GM12878 (cell line): Measurements from ENCODE around the gene CCDC182. TPM values are rescaled to one million over a fixed set of nuclear protein-coding genes. Genes with fewer than 3 reads are reported as not detected.

Experiments used
- ATAC-seq: fragments of 200-7000 bp; cut with Tn5 transposase; 3 replicates; pipeline ENCODE4 v1.9.1; 2020; ENCODE audit warnings: mild to moderate bottlenecking, moderate library complexity
- BruUV-seq: library from RNA; stranded (reverse); fragments of 400-500 nt; replicated peaks from 2 replicates; lab custom pipeline; 2021; lab: Mats Ljungman, UMichigan
- CTCF ChIA-PET: fragments of 300-600 bp; sonication (Branson Sonifier 250); formaldehyde crosslinking; extraction: SDS; loops from one replicate; lab custom pipeline; 2021; ENCODE audit warnings: inconsistent platforms; lab: Yijun Ruan, JAX
- POLR2A ChIA-PET: fragments of 350-600 bp; formaldehyde crosslinking; extraction: SDS; loops from one replicate; lab custom pipeline; 2021; ENCODE audit warnings: inconsistent platforms; lab: Charles Lee
- RAD21 ChIA-PET: fragments of 300-600 bp; sonication (Branson Sonifier 250); formaldehyde crosslinking; loops from one replicate; lab custom pipeline; 2023; ENCODE audit warnings: antibody characterized with exemption; ENCODE audit not compliant: unreplicated experiment; lab: Charles Lee
- SMC1A ChIA-PET: fragments of 300-600 bp; sonication (Branson Sonifier 250); formaldehyde crosslinking; loops from one replicate; lab custom pipeline; 2023; ENCODE audit not compliant: unreplicated experiment, uncharacterized antibody; lab: Charles Lee
- DNase-seq: peaks from one replicate; pipeline ENCODE4 v3.0.0-alpha.2; 2011; ENCODE audit warnings: low read depth, low spot score
- FAIRE-seq: peaks from 3 replicates; lab custom pipeline; 2011; peaks lifted over from hg19 to GRCh38; lab: Jason Lieb, UNC
- H2AFZ ChIP-seq: 2 replicates; pipeline ENCODE4 v1.6.0; 2011; ENCODE audit warnings: low read depth, low read length, control low read depth; ENCODE audit not compliant: control insufficient read depth
- H3K27ac ChIP-seq: 2 replicates; pipeline ENCODE4 v1.5.1; 2011; ENCODE audit warnings: control low read depth; ENCODE audit not compliant: control insufficient read depth, insufficient read depth
- H3K27me3 ChIP-seq, 2 experiments: replicated peaks in 1 of 2; 2 replicates each; pipeline versions ENCODE4 v1.6.0 to v1.6.1; 2011; ENCODE audit warnings: low read length in 1 of 2; ENCODE audit not compliant: control insufficient read depth in 2 of 2, insufficient read depth in 2 of 2
- H3K36me3 ChIP-seq, 2 experiments: 2 replicates each; pipeline ENCODE4 v1.5.1; 2011; ENCODE audit warnings: low read length in 1 of 2; ENCODE audit not compliant: control insufficient read depth in 2 of 2, insufficient read depth in 2 of 2
- H3K4me1 ChIP-seq: 2 replicates; pipeline ENCODE4 v1.6.1; 2011; ENCODE audit warnings: mild to moderate bottlenecking, low read length, moderate library complexity, mixed read lengths; ENCODE audit not compliant: control insufficient read depth, insufficient read depth
- H3K4me2 ChIP-seq: 2 replicates; pipeline ENCODE4 v1.6.0; 2011; ENCODE audit warnings: control low read depth; ENCODE audit not compliant: control insufficient read depth, insufficient read depth
- H3K4me3 ChIP-seq: fragments of 200-600 bp; sonication (generic); 2 replicates; pipeline ENCODE4 v1.5.1; 2016
- H3K79me2 ChIP-seq: 2 replicates; pipeline ENCODE4 v1.6.0; 2011; ENCODE audit warnings: low read length; ENCODE audit not compliant: control insufficient read depth, insufficient read depth
- H3K9ac ChIP-seq: 2 replicates; pipeline ENCODE4 v1.8.0; 2011; ENCODE audit warnings: low read length, control low read depth, mixed read lengths; ENCODE audit not compliant: control insufficient read depth, insufficient read depth
- H3K9me3 ChIP-seq: replicated peaks from 3 replicates; pipeline ENCODE4 v1.5.1; 2011; ENCODE audit warnings: mild to moderate bottlenecking, low read length; ENCODE audit not compliant: control insufficient read depth, insufficient read depth
- H4K20me1 ChIP-seq: 2 replicates; pipeline ENCODE4 v1.6.0; 2011; ENCODE audit not compliant: control insufficient read depth, insufficient read depth
- CHD1 ChIP-seq: IDR thresholded peaks from 2 replicates; pipeline ENCODE4 v1.6.1; 2012; ENCODE audit warnings: low read depth, low read length, improper control_type of control experiment
- DPF2 ChIP-seq: fragments of 450-650 bp; IDR thresholded peaks from 2 replicates; pipeline ENCODE4 v1.6.1; 2017; ENCODE audit warnings: mild to moderate bottlenecking
- MYC ChIP-seq: IDR thresholded peaks from 2 replicates; pipeline ENCODE4 v1.6.1; 2011; ENCODE audit warnings: mild to moderate bottlenecking, low read length, moderate library complexity, inconsistent platforms; ENCODE audit not compliant: insufficient read depth, insufficient replicate concordance, insufficient read length, severe bottlenecking
- NFYB ChIP-seq: IDR thresholded peaks from 2 replicates; pipeline ENCODE4 v1.6.1; 2011; ENCODE audit warnings: low read depth, mild to moderate bottlenecking, low read length, improper control_type of control experiment, moderate library complexity; ENCODE audit not compliant: insufficient read depth
- NR2F1 ChIP-seq: fragments of 450-650 bp; conservative IDR thresholded peaks from 2 replicates; pipeline ENCODE4 v1.6.1; 2017; ENCODE audit warnings: mild to moderate bottlenecking
- PAX8 ChIP-seq: fragments of 450-650 bp; IDR thresholded peaks from 2 replicates; pipeline ENCODE4 v1.6.1; 2017; ENCODE audit warnings: mild to moderate bottlenecking, moderate library complexity
- RAD51 ChIP-seq: fragments of 450-650 bp; IDR thresholded peaks from 2 replicates; pipeline ENCODE4 v1.6.1; 2016; ENCODE audit warnings: moderate library complexity, mild to moderate bottlenecking, inconsistent platforms
- SMC3 ChIP-seq: IDR thresholded peaks from 2 replicates; pipeline ENCODE4 v1.6.1; 2011; ENCODE audit warnings: low read length, improper control_type of control experiment, borderline replicate concordance
- SP1 ChIP-seq: IDR thresholded peaks from one replicate; pipeline ENCODE4 v1.6.1; 2011; ENCODE audit warnings: low read depth, low read length
- TCF12 ChIP-seq: IDR thresholded peaks from 2 replicates; pipeline ENCODE4 v1.6.1; 2011; ENCODE audit warnings: low read depth, mild to moderate bottlenecking, low read length
- ZNF384 ChIP-seq: IDR thresholded peaks from 2 replicates; pipeline ENCODE4 v1.6.1; 2012; ENCODE audit warnings: low read depth, mild to moderate bottlenecking, low read length, improper control_type of control experiment, borderline replicate concordance
- WGBS: methylation state at CpG from one replicate; pipeline ENCODE4 v1.1.6; 2016; ENCODE audit warnings: low lambda C conversion rate; ENCODE audit not compliant: insufficient replicate concordance, insufficient coverage; ENCODE audit errors: missing lambda C conversion rate; 5-methylcytosine and 5-hydroxymethylcytosine counted together
- in situ Hi-C: fragments of 300-500 bp; cut with MboI; formaldehyde crosslinking; loops from 9 replicates; pipeline ENCODE4 v1.14.3; 2018; ENCODE audit warnings: mixed read lengths
- intact Hi-C: fragments of 100-400 bp; cut with micrococcal nuclease; formaldehyde crosslinking; loops from one replicate; pipeline ENCODE4 v1.14.2; 2022; ENCODE audit not compliant: unreplicated experiment
- polyA plus RNA-seq, 11 experiments: library from polyadenylated mRNA; depleted of rRNA in 4 of 11; unstranded in 6 of 11; stranded (reverse) in 5 of 11; fragments of >200 nt; fragmentation: Nextera tagmentation in 4 of 11; fragmentation: Illumina TruSeq in 1 of 11; extraction: Ambion mirVana in 4 of 11; extraction: Trizol in 1 of 11; gene quantifications; 1 replicate in 1 of 11; 2 replicates in 10 of 11; pipeline versions ENCODE4 v1.2.1 to v1.2.3, GENCODE V29; 2011 to 2016; ENCODE audit warnings: inconsistent platforms in 2 of 11, missing spikeins in 2 of 11, low read depth in 1 of 11
- total RNA-seq, 4 experiments: library from RNA; depleted of rRNA in 3 of 4; stranded (reverse); fragments of >200 nt in 3 of 4; fragmentation: Illumina TruSeq in 1 of 4; extraction: Trizol in 1 of 4; gene quantifications; 2 replicates each; pipeline versions ENCODE4 v1.2.1 to v1.2.3, GENCODE V29; 2013 to 2021
- TF ChIP-seq, protein P1 (sequence below): IDR thresholded peaks from 2 replicates; pipeline ENCODE4 v1.6.1; 2012; ENCODE audit warnings: low read depth, low read length, improper control_type of control experiment
- TF ChIP-seq, protein P2 (sequence below): fragments of 450-650 bp; IDR thresholded peaks from 2 replicates; pipeline ENCODE4 v1.6.1; 2018; ENCODE audit warnings: mild to moderate bottlenecking, low read depth, moderate library complexity; ENCODE audit not compliant: partially characterized antibody

The CCDC182 gene
- total and polyA plus RNA-seq, 10 of the 15 experiments (the other 5 are each of a cell fraction or from before 2014, with no cell fraction given) = not detected

DNA sequence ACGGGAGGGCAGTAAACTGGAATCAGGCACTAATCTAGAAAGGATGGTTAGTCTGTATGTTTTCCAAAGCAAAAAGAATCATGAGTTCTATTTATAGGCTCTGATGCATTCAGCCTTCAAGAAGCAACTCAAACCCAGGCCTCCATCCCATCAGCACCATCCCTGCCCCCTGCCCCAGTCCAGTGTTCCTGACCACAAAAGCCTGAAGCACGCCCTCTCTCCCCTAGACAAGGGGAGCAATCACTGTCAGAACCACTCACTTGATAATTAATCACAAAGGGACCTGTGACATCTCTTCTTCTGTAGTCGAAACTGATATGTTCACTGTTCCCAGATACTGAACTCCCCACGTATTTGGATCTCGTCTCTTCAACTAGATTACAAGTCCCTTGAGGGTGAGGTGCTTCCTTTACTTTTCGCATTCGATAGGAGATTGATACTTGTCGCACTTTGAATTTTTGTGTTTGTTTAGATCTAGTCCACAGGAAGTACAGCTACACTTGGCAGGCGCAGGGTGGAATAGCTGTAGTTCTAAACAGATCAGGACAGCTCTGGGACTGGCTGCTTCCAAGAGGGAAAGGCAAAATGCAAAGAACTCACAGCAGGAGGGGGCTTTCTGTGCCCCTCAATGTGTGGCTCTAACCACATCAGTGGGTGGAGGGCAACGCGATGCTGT is 36.4 kb upstream of the CCDC182 start:
- no peak overlapping the region for H3K27ac ChIP-seq
- H3K36me3 ChIP-seq = no peaks in the 10 kb centered on the region
- no peak overlapping the region for H3K9ac ChIP-seq
- FAIRE-seq = no peak
- POLR2A ChIA-PET = no interaction called here
- SMC1A ChIA-PET = interaction anchor here (1.0 to 1.4 kb wide), 3 partner anchors 34 to 652 kb away, joined by 3 to 5 read pairs (median 4); no protein-coding TSS in a partner anchor
- H3K4me2 ChIP-seq = no peak overlapping the region
- H3K79me2 ChIP-seq = no peaks in the 10 kb centered on the region
- no peak overlapping the region for H2AFZ ChIP-seq
- BruUV-seq = no TSS peak
- H4K20me1 ChIP-seq = no peaks in the 10 kb centered on the region
- CTCF ChIA-PET = interaction anchor here (0.7 to 4.2 kb wide), 11 partner anchors 7 to 653 kb away, joined by 3 to 26 read pairs (median 7); no protein-coding TSS in a partner anchor
- no peak for DNase-seq
- RAD21 ChIA-PET = interaction anchor here (0.9 kb wide), 1 partner anchor 653 kb away, joined by 3 read pairs; no protein-coding TSS in a partner anchor
- H3K9me3 ChIP-seq = no peaks in the 10 kb centered on the region
- intact Hi-C loops (no loop called here), in situ Hi-C loops (no loop called here)
- H3K4me3 ChIP-seq = no peak overlapping the region
- no peaks in the 10 kb centered on the region for H3K4me1 ChIP-seq
- WGBS = 19% methylated on average over 11 of the region's 11 CpGs
- TF ChIP-seq ZNF384 (no peak), NR2F1 (no peak), PAX8 (no peak)
- TF ChIP-seq, protein P1, sequence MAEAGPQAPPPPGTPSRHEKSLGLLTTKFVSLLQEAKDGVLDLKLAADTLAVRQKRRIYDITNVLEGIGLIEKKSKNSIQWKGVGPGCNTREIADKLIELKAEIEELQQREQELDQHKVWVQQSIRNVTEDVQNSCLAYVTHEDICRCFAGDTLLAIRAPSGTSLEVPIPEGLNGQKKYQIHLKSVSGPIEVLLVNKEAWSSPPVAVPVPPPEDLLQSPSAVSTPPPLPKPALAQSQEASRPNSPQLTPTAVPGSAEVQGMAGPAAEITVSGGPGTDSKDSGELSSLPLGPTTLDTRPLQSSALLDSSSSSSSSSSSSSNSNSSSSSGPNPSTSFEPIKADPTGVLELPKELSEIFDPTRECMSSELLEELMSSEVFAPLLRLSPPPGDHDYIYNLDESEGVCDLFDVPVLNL = no peak
- TF ChIP-seq, all 136 proteins: peak for 0
- ATAC-seq = no peak
- H3K27me3 ChIP-seq = peaks cover 0 to 1% of the 10 kb centered on the region in 2 experiments; a peak in 1 of 4 replicates

DNA sequence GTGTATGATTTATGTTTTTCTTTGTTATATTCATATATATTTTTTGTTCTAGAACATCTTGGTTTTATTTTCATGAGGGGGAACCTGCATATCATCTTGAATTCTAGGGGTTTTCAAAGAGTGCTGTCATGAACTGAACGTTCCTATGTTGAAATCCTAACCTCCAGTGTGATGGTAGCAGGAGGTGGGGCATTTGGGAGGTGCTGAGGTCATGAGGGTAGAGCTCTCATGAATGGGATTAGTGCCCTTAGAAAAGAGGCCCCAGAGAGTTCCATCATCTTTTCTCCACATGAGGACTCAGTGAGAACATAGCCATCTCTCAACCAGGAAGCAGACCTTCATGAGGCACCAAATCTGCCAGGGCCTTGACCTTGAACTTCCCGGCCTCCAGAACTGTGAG is 34.6 kb upstream of the CCDC182 start:
- intact Hi-C loops = no loop called here
- no peak for FAIRE-seq
- Histone ChIP-seq H3K4me1 (no peaks in the 10 kb centered on the region), H2AFZ (no peak overlapping the region), H3K9me3 (no peaks in the 10 kb centered on the region), H3K27me3 (peaks cover 0 to 1% of the 10 kb centered on the region in 2 experiments; a peak in 2 of 4 replicates), H4K20me1 (no peaks in the 10 kb centered on the region), H3K79me2 (no peaks in the 10 kb centered on the region), H3K4me3 (no peak overlapping the region), H3K9ac (no peak overlapping the region), H3K36me3 (no peaks in the 10 kb centered on the region), H3K4me2 (no peak overlapping the region), H3K27ac (no peak overlapping the region)
- ChIA-PET CTCF (interaction anchor here (0.9 to 1.1 kb wide), 2 partner anchors 10 to 520 kb away, joined by 3 read pairs; no protein-coding TSS in a partner anchor), POLR2A (no interaction called here), SMC1A (interaction anchor here (0.7 kb wide), 1 partner anchor 689 kb away, joined by 4 read pairs; no protein-coding TSS in a partner anchor), RAD21 (no interaction called here)
- no peak for ATAC-seq
- DNase-seq = no peak
- no TSS peak for BruUV-seq
- in situ Hi-C loops = no loop called here
- 0% methylated on average over 2 of the region's 2 CpGs for WGBS
- no peak for TF ChIP-seq RAD51
- TF ChIP-seq NFYB = no peak
- no peak for TF ChIP-seq MYC
- TF ChIP-seq DPF2 = no peak
- TF ChIP-seq SMC3 = no peak
- no peak for TF ChIP-seq TCF12
- no peak for TF ChIP-seq SP1
- TF ChIP-seq CHD1 = no peak
- TF ChIP-seq, protein P2, sequence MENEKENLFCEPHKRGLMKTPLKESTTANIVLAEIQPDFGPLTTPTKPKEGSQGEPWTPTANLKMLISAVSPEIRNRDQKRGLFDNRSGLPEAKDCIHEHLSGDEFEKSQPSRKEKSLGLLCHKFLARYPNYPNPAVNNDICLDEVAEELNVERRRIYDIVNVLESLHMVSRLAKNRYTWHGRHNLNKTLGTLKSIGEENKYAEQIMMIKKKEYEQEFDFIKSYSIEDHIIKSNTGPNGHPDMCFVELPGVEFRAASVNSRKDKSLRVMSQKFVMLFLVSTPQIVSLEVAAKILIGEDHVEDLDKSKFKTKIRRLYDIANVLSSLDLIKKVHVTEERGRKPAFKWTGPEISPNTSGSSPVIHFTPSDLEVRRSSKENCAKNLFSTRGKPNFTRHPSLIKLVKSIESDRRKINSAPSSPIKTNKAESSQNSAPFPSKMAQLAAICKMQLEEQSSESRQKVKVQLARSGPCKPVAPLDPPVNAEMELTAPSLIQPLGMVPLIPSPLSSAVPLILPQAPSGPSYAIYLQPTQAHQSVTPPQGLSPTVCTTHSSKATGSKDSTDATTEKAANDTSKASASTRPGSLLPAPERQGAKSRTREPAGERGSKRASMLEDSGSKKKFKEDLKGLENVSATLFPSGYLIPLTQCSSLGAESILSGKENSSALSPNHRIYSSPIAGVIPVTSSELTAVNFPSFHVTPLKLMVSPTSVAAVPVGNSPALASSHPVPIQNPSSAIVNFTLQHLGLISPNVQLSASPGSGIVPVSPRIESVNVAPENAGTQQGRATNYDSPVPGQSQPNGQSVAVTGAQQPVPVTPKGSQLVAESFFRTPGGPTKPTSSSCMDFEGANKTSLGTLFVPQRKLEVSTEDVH = no peak
